ENCODE results near the gene LMLN.

DNA sequence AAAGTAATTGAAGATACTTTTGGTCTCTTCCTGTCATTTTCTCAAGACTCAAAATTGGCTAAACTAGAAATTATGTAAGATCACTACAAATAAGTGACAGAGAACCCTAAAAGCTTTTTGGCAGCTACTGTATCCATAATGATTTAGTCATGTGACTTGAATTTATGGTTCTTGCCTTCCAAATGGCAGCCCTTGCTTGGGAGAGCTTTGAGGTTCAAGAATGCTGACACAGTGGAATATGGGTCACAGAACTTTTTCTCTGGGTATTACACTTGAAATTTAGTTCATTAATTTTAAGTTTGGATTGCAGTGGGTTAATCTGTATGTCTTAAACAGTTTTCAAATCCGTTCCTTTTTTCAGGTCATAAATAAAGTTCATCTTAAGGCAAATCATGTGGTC lies 14.0 kb downstream of the LMLN start:
- TF ChIP-seq POLR2AphosphoS5 (IDR thresholded peaks at IDR 0.05) (no peak), POLR2A (IDR thresholded peaks at IDR 0.05) (no peak)
- TF ChIP-seq, protein P1, sequence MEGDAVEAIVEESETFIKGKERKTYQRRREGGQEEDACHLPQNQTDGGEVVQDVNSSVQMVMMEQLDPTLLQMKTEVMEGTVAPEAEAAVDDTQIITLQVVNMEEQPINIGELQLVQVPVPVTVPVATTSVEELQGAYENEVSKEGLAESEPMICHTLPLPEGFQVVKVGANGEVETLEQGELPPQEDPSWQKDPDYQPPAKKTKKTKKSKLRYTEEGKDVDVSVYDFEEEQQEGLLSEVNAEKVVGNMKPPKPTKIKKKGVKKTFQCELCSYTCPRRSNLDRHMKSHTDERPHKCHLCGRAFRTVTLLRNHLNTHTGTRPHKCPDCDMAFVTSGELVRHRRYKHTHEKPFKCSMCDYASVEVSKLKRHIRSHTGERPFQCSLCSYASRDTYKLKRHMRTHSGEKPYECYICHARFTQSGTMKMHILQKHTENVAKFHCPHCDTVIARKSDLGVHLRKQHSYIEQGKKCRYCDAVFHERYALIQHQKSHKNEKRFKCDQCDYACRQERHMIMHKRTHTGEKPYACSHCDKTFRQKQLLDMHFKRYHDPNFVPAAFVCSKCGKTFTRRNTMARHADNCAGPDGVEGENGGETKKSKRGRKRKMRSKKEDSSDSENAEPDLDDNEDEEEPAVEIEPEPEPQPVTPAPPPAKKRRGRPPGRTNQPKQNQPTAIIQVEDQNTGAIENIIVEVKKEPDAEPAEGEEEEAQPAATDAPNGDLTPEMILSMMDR (IDR thresholded peaks at IDR 0.05), result no peak
